HG03460 (cell line): ENCODE measurements around the gene TROAP.
A peak's percentile ranks its signal among the peaks of the same experiment; 100 is the strongest.
"Not testable (repeated sequence)": the region's sequence is repeated elsewhere in the genome, so short reads cannot be mapped to it uniquely, and the experiment has no call there.

ENCODE experiments used
- ATAC-seq: cut with Tn5 transposase; IDR thresholded peaks from one replicate; pipeline ENCODE4 v1.9.1; 2021; ENCODE audit not compliant: unreplicated experiment

TROAP gene

GRCh38 chr12:49327887-49328286 is 4.8 kb downstream of the TROAP start:
- ATAC-seq, result no peak

- ATAC-seq, result no peak
Observed at GRCh38 chr12:49328816-49329215, 5.8 kb downstream of the TROAP start.

GRCh38 chr12:49330032-49330619 is 7.1 kb downstream of the TROAP start:
- ATAC-seq, result no peak

- ATAC-seq, result no peak
Observed at GRCh38 chr12:49330631-49331379, 7.8 kb downstream of the TROAP start.

- ATAC-seq, result no peak
Observed at GRCh38 chr12:49331380-49332222, 8.5 kb downstream of the TROAP start.

GRCh38 chr12:49332441-49332861 is 9.4 kb downstream of the TROAP start:
- ATAC-seq, result no peak

- no peak for ATAC-seq
Observed at GRCh38 chr12:49332891-49333371, 9.9 kb downstream of the TROAP start.

GRCh38 chr12:49333778-49334177 is 10.7 kb downstream of the TROAP start:
- ATAC-seq, result not testable (repeated sequence)

GRCh38 chr12:49334226-49334625 is 11.2 kb downstream of the TROAP start:
- no peak for ATAC-seq

- ATAC-seq, result no peak
Observed at GRCh38 chr12:49334681-49335080, 11.6 kb downstream of the TROAP start.

- no peak for ATAC-seq
Observed at GRCh38 chr12:49335118-49335954, 12.3 kb downstream of the TROAP start.

GRCh38 chr12:49335955-49336644 is 13.0 kb downstream of the TROAP start:
- ATAC-seq, result no peak

GRCh38 chr12:49336645-49337584 is 13.9 kb downstream of the TROAP start, which contains the start of gene C1QL4:
Gene C1QL4, minus strand, starts transcription at chr12:49337188. Its CDS starts 711 bp downstream, at chr12:49336477.
- peak; percentile 78 for ATAC-seq

GRCh38 chr12:49338830-49339463 is 15.9 kb downstream of the TROAP start:
- ATAC-seq, result no peak

- ATAC-seq, result no peak
Observed at GRCh38 chr12:49339464-49339861, 16.4 kb downstream of the TROAP start.

- no peak for ATAC-seq
Observed at GRCh38 chr12:49340095-49340870, 17.2 kb downstream of the TROAP start.

GRCh38 chr12:49340971-49341776 is 18.1 kb downstream of the TROAP start:
- ATAC-seq, result no peak
